ENCODE data around the gene IRAG1.

GRCh38 chr11:10694486-10695239, 1.1 kb upstream of the IRAG1 start:
- TF ChIP-seq CTCF (IDR thresholded peaks at IDR 0.05) (no peak), POLR2A (IDR thresholded peaks at IDR 0.05) (no peak)

Measured in tibial nerve (tissue), 3 donors.